GM12874 (cell line): ENCODE measurements around the gene TMEM115.

ENCODE experiments used
- CTCF ChIP-seq: IDR thresholded peaks from 2 replicates; pipeline ENCODE4 v1.5.1; 2011; ENCODE audit warnings: low read depth, mild to moderate bottlenecking, control low read depth, low read length, moderate library complexity; ENCODE audit not compliant: insufficient read depth

Gene TMEM115

GRCh38 chr3:50358911-50359759, at the start of gene TMEM115:
Gene TMEM115 (minus strand): TSS chr3:50359521. CDS start chr3:50359063, 458 bp downstream.
- TF ChIP-seq CTCF, result no peak

DNA sequence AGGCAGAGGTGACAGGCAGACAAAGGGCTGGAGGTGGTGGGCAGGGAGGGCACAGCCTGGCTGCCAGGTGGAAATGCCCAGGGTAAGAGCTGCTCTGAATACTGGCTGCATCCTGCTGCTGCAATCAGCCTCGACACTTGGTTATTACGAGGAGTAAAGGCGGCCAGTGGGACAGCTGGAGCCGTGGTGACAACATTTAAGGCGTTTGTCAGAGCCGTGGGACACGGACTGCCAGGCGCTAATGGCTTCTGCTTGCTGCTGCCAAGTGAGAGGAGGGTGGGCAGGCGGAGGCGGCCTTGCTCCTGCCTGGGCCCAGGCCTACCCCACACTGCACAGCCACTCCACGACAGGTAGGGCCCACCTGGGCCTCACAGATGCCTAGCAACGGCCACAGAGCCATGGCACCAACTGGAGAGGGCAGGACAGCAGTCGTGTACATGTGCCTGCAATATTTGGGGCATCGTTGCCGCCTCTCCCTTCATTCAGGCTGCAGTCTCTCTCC, 49.2 kb upstream of the TMEM115 start:
- TF ChIP-seq CTCF, result no peak

DNA sequence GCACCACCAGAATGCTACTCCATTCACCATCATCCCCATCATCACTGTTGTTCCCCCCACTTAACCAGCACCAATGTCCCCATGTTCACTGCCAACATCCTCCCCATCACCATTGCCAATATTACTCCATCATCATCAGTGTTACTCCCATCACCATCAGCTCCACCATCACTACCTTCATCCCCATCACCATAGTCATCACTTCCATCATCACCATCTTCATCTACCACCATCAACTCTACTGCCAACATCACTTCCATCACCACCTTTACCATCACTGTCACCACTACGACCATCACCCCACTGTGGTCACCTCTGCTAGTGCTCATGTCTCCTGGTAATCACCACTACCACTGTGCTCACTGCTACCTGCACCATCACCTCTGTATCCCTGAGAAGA, 47.2 kb upstream of the TMEM115 start:
- TF ChIP-seq CTCF, result no peak

DNA sequence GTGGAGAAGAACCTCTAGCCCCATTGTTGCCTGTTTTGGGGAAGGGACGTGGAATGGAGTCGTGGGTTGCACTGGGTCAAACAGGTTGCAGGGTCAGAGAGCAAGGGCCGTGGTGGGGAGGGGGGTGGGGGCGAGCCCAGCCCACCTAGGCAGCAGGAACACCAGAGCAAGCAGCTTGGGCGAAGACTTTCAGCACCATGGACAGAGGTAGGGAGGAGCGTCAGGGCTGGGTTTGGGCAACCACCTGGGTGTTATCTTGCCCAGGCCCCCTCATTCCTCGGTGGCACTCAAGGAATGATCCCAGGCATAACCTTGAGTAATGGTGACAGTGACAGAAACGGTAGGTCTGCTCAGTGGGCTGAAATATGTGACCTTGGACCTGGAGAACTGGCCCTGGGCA, 45.9 kb upstream of the TMEM115 start:
- TF ChIP-seq CTCF, result no peak

- TF ChIP-seq CTCF, result no peak
Measured at GRCh38 chr3:50401978-50402595, 42.8 kb upstream of the TMEM115 start.

- no peak for TF ChIP-seq CTCF
Measured at GRCh38 chr3:50396502-50396901, 37.2 kb upstream of the TMEM115 start.

DNA sequence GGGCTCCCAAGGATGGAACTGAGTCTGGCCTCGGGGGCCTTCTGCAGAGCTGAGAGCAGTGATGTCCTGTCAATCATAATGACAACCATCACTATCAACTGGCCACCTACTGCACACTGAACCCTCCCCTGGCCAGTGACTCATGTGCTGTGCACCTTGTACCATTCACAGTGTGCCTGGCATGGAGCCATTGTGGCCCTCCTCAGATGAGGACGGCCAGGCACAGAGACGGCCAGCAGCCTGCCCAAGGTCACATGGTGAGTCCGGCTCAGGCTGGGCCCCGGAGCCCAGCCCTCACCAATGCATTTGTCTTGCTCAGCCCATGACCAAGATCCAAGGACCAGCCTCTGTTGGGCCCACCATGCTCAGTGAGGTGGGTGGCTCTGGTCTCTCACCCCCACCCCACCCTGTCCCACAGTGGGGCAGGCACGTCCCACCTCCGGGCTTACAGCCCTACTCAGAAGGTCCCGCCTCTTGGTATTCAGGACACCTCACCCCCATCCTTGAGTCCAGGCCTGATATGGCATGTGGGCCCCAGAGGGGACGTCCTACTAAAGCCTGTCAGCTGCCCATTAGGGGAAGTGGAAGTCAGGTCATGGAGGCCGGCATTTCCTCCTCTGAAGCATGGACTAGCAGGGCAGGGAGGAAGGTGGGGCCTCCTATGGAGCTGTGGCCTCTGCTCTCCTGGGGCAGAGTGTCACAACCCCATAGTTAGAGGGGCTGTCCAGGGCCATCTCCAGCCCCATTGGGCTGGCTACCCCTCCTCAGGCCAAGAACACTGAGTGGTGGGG, 35.9 kb upstream of the TMEM115 start:
- no peak for TF ChIP-seq CTCF
